H1 (cell line): ENCODE data around the gene MAPK4. TPM values are rescaled to one million over a fixed set of nuclear protein-coding genes. Genes with fewer than 3 reads are reported as not detected.

ENCODE experiments used
- CTCF ChIA-PET: fragments of 300-600 bp; sonication (Branson Sonifier 250); formaldehyde crosslinking; loops from one replicate; lab custom pipeline; 2021; ENCODE audit not compliant: partially characterized antibody; lab: Charles Lee
- POLR2A ChIA-PET: fragments of 300-600 bp; sonication (Branson Sonifier 250); formaldehyde crosslinking; loops from one replicate; lab custom pipeline; 2021; ENCODE audit warnings: inconsistent platforms; ENCODE audit not compliant: partially characterized antibody; lab: Charles Lee
- DNase-seq, 2 experiments: peaks; one replicate each; pipeline versions ENCODE4 v3.0.0 to v3.0.0-alpha.2; 2010 to 2022; ENCODE audit warnings: low spot score in 2 of 2, low read depth in 1 of 2, mixed read lengths in 1 of 2
- FAIRE-seq: peaks from 2 replicates; lab custom pipeline; 2011; peaks lifted over from hg19 to GRCh38; lab: Jason Lieb, UNC
- H2AFZ ChIP-seq: 2 replicates; pipeline ENCODE4 v1.8.1; 2012; ENCODE audit warnings: low read length, inconsistent platforms
- H2AK5ac ChIP-seq: 2 replicates; pipeline ENCODE4 v1.6.1; 2013; ENCODE audit warnings: low read depth, low read length
- H2BK120ac ChIP-seq: replicated peaks from 2 replicates; pipeline ENCODE3; 2013; ENCODE audit warnings: low read depth, low read length, inconsistent platforms
- H2BK12ac ChIP-seq: 2 replicates; pipeline ENCODE4 v1.6.1; 2013; ENCODE audit warnings: low read depth, low read length
- H2BK15ac ChIP-seq: 2 replicates; pipeline ENCODE4 v1.6.1; 2013; ENCODE audit warnings: low read length
- H2BK20ac ChIP-seq: 2 replicates; pipeline ENCODE4 v1.6.1; 2013; ENCODE audit warnings: low read length
- H2BK5ac ChIP-seq: 2 replicates; pipeline ENCODE4 v1.6.1; 2013; ENCODE audit warnings: low read depth, low read length
- H3K14ac ChIP-seq: 2 replicates; pipeline ENCODE4 v1.6.1; 2013; ENCODE audit warnings: inconsistent platforms; ENCODE audit not compliant: insufficient read length
- H3K18ac ChIP-seq: 2 replicates; pipeline ENCODE4 v1.6.1; 2013; ENCODE audit warnings: low read length; ENCODE audit errors: extremely low read depth
- H3K23ac ChIP-seq: 2 replicates; pipeline ENCODE4 v1.6.1; 2013; ENCODE audit warnings: inconsistent platforms; ENCODE audit not compliant: insufficient read length
- H3K23me2 ChIP-seq: 2 replicates; pipeline ENCODE4 v1.6.1; 2013; ENCODE audit warnings: low read depth, low read length
- H3K27ac ChIP-seq: 2 replicates; pipeline ENCODE4 v1.6.1; 2011; ENCODE audit warnings: low read depth, low read length, inconsistent platforms
- H3K27me3 ChIP-seq, 4 experiments: replicated peaks in 1 of 4; 1 replicate in 1 of 4; 2 replicates in 3 of 4; pipeline versions ENCODE4 v1.6.1 to v1.8.1; 2011 to 2013; ENCODE audit warnings: low read length in 3 of 4, mild to moderate bottlenecking in 3 of 4, inconsistent platforms in 2 of 4, mixed read lengths in 2 of 4, moderate library complexity in 1 of 4; ENCODE audit not compliant: control insufficient read depth in 3 of 4, insufficient read depth in 3 of 4; ENCODE audit errors: extremely low read depth in 1 of 4
- H3K36me3 ChIP-seq, 4 experiments: 2 replicates each; pipeline versions ENCODE4 v1.6.1 to v1.8.1; 2011 to 2013; ENCODE audit warnings: mild to moderate bottlenecking in 4 of 4, low read length in 3 of 4, moderate library complexity in 2 of 4, control low read depth in 1 of 4, inconsistent platforms in 1 of 4; ENCODE audit not compliant: insufficient read depth in 4 of 4, control insufficient read depth in 2 of 4
- H3K4ac ChIP-seq: replicated peaks from 2 replicates; pipeline ENCODE3; 2013; ENCODE audit warnings: low read length, low read depth, mixed read lengths, inconsistent platforms; ENCODE audit not compliant: insufficient read length
- H3K4me1 ChIP-seq, 4 experiments: replicated peaks in 1 of 4; 1 replicate in 1 of 4; 2 replicates in 3 of 4; pipeline versions ENCODE4 v1.6.1 to v1.8.1; 2011 to 2013; ENCODE audit warnings: low read length in 3 of 4, inconsistent platforms in 2 of 4, mixed read lengths in 1 of 4; ENCODE audit not compliant: insufficient read depth in 4 of 4, control insufficient read depth in 3 of 4
- H3K4me2 ChIP-seq, 2 experiments: 2 replicates each; pipeline versions ENCODE4 v1.6.1 to v1.8.1; 2011 to 2013; ENCODE audit warnings: low read depth in 2 of 2, low read length in 2 of 2, control low read depth in 1 of 2, inconsistent platforms in 1 of 2, mild to moderate bottlenecking in 1 of 2; ENCODE audit not compliant: insufficient read depth in 1 of 2
- H3K4me3 ChIP-seq, 4 experiments: fragments of 200-600, 300-600 bp in 1 of 4; sonication (generic), shearing (Covaris generic), sonication (Bioruptor Twin) in 1 of 4; 2 replicates each; pipeline versions ENCODE4 v1.5.1 to v1.8.1; 2011 to 2016; ENCODE audit warnings: low read length in 4 of 4, low read depth in 3 of 4, control low read depth in 2 of 4, inconsistent platforms in 2 of 4, mild to moderate bottlenecking in 2 of 4, mixed read lengths in 1 of 4, moderate library complexity in 1 of 4; ENCODE audit not compliant: insufficient read depth in 2 of 4; ENCODE audit errors: extremely low read depth in 1 of 4
- H3K56ac ChIP-seq: replicated peaks from 2 replicates; pipeline ENCODE3; 2013; ENCODE audit warnings: low read depth, mild to moderate bottlenecking, mixed read lengths, low read length, inconsistent platforms; ENCODE audit not compliant: insufficient read length
- H3K79me1 ChIP-seq: 2 replicates; pipeline ENCODE4 v1.6.1; 2013; ENCODE audit warnings: low read depth, low read length, control low read depth
- H3K79me2 ChIP-seq, 2 experiments: 2 replicates each; pipeline versions ENCODE4 v1.6.1 to v1.8.1; 2012 to 2013; ENCODE audit warnings: low read length in 2 of 2, mild to moderate bottlenecking in 2 of 2, inconsistent platforms in 1 of 2; ENCODE audit not compliant: insufficient read depth in 2 of 2, control insufficient read depth in 1 of 2
- H3K9ac ChIP-seq, 4 experiments: replicated peaks in 1 of 4; 1 replicate in 1 of 4; 2 replicates in 3 of 4; pipeline versions ENCODE4 v1.6.1 to v1.8.1; 2011 to 2013; ENCODE audit warnings: low read depth in 3 of 4, low read length in 3 of 4, control low read depth in 2 of 4, mild to moderate bottlenecking in 2 of 4, moderate library complexity in 2 of 4, inconsistent platforms in 1 of 4; ENCODE audit errors: extremely low read depth in 1 of 4
- H3K9me3 ChIP-seq, 2 experiments: 2 replicates each; pipeline versions ENCODE4 v1.6.1 to v1.8.1; 2012 to 2013; ENCODE audit warnings: mild to moderate bottlenecking in 2 of 2, moderate library complexity in 2 of 2, control low read depth in 1 of 2, inconsistent platforms in 1 of 2, low read depth in 1 of 2, low read length in 1 of 2, mixed read lengths in 1 of 2; ENCODE audit not compliant: insufficient read depth in 2 of 2
- H4K20me1 ChIP-seq, 2 experiments: replicated peaks in 1 of 2; 2 replicates each; pipeline versions ENCODE3 to v1.8.1; 2011 to 2013; ENCODE audit warnings: inconsistent platforms in 2 of 2, low read length in 2 of 2, mild to moderate bottlenecking in 1 of 2; ENCODE audit not compliant: insufficient read depth in 2 of 2, control insufficient read depth in 1 of 2
- H4K5ac ChIP-seq: 2 replicates; pipeline ENCODE4 v1.6.1; 2013; ENCODE audit warnings: low read length, low read depth, mixed read lengths, inconsistent platforms; ENCODE audit not compliant: insufficient read length
- H4K8ac ChIP-seq: 2 replicates; pipeline ENCODE4 v1.8.0; 2013; ENCODE audit warnings: mild to moderate bottlenecking, moderate library complexity, low read length, inconsistent platforms; ENCODE audit not compliant: insufficient read depth; ENCODE audit errors: extremely low read depth
- H4K91ac ChIP-seq: replicated peaks from 2 replicates; pipeline ENCODE3; 2013; ENCODE audit warnings: low read length, mixed read lengths, inconsistent platforms; ENCODE audit not compliant: insufficient read length
- CTBP2 ChIP-seq: IDR thresholded peaks from 2 replicates; pipeline ENCODE4 v1.7.0; 2011; ENCODE audit warnings: borderline replicate concordance, mild to moderate bottlenecking, moderate library complexity, mixed read lengths, low read length; ENCODE audit not compliant: insufficient read depth, insufficient read length
- GABPA ChIP-seq: IDR thresholded peaks from 2 replicates; pipeline ENCODE4 v1.6.1; 2011; ENCODE audit warnings: mild to moderate bottlenecking, low read length, moderate library complexity, borderline replicate concordance; ENCODE audit not compliant: insufficient read depth
- HDAC6 ChIP-seq: IDR thresholded peaks from one replicate; pipeline ENCODE4 v1.7.1; 2012; ENCODE audit warnings: low read depth, mild to moderate bottlenecking, inconsistent platforms, low read length, moderate library complexity
- KDM5A ChIP-seq: fragments of 200-600 bp; IDR thresholded peaks from 2 replicates; pipeline ENCODE4 v1.7.1; 2012; ENCODE audit warnings: mild to moderate bottlenecking, low read length, inconsistent platforms, mixed read lengths
- MAFK ChIP-seq: IDR thresholded peaks from 2 replicates; pipeline ENCODE4 v1.6.1; 2012; ENCODE audit warnings: low read depth, mild to moderate bottlenecking, improper control_type of control experiment, low read length
- RXRA ChIP-seq: IDR thresholded peaks from 2 replicates; pipeline ENCODE4 v1.6.1; 2011; ENCODE audit warnings: low read depth, mild to moderate bottlenecking, low read length, moderate library complexity; ENCODE audit not compliant: insufficient read depth
- SIRT6 ChIP-seq: IDR thresholded peaks from one replicate; pipeline ENCODE4 v1.7.1; 2012; ENCODE audit warnings: low read length, inconsistent platforms
- SRF ChIP-seq: IDR thresholded peaks from 2 replicates; pipeline ENCODE4 v1.6.1; 2011; ENCODE audit warnings: mild to moderate bottlenecking, low read depth, low read length, moderate library complexity
- WGBS, 2 experiments: shearing (Covaris generic) in 1 of 2; methylation state at CpG; one replicate each; pipeline versions ENCODE4 v1.1.6 to v1.1.7; 2013 to 2015; ENCODE audit warnings: low lambda C conversion rate in 2 of 2, mixed read lengths in 2 of 2, inconsistent platforms in 1 of 2, low coverage in 1 of 2, missing lambda C conversion rate in 1 of 2; ENCODE audit not compliant: insufficient replicate concordance in 2 of 2, insufficient coverage in 1 of 2, insufficient read length in 1 of 2; ENCODE audit errors: extremely low coverage in 1 of 2, missing lambda C conversion rate in 1 of 2; 5-methylcytosine and 5-hydroxymethylcytosine counted together
- polyA plus RNA-seq, 7 experiments: library from polyadenylated mRNA; depleted of rRNA in 3 of 7; stranded (reverse) in 5 of 7; unstranded in 2 of 7; fragments of >200 nt in 5 of 7; fragments of 200-250 nt in 2 of 7; gene quantifications; 1 replicate in 5 of 7; 2 replicates in 1 of 7; 4 replicates in 1 of 7; pipeline versions ENCODE4 v1.2.1 to v1.2.3, GENCODE V29; 2011 to 2013; ENCODE audit warnings: missing spikeins in 2 of 7, mixed read lengths in 2 of 7
- total RNA-seq: library from RNA; stranded (reverse); fragmentation: NEBNext Ultra II Directional; extraction: Animal tissue kit (Norgen Biotek cat#: 25700); gene quantifications from 2 replicates; pipeline ENCODE4 v1.2.1, GENCODE V29; 2021

Gene MAPK4
- total and polyA plus RNA-seq, 2 of the 8 experiments (the other 6 are each of a cell fraction or from before 2014, with no cell fraction given), result 3.2 to 3.7 TPM

DNA sequence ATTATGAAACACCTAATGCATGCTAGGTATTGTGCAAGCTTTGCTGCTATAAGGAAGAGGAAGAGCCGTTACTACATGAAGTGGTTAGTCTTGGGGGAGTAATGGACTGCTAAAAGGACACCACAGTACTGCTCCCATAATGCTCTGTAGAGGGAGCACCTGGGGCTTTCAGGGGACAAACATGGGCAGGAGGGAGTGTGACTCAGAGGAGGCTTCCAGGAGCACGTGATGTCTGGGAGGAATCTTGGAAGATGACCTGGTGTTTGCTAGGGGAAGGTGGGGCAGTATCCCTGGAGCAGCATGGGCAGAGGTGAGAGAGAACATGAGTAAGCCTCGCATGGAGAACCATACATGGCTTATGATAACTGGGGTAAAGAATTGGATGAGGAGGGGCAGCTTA lies 18.8 kb downstream of the MAPK4 start:
- Histone ChIP-seq H3K27ac (no peak overlapping the region), H2BK120ac (no peak overlapping the region), H2BK12ac (no peak overlapping the region), H3K79me1 (no peaks in the 10 kb centered on the region), H2AK5ac (no peak overlapping the region), H2AFZ (no peak overlapping the region), H3K4me2 (no peak overlapping the region), H3K56ac (no peak overlapping the region), H3K9me3 (no peaks in the 10 kb centered on the region), H3K36me3 (no peaks in the 10 kb centered on the region), H4K20me1 (no peaks in the 10 kb centered on the region), H3K79me2 (no peaks in the 10 kb centered on the region), H3K23ac (no peak overlapping the region), H2BK20ac (no peak overlapping the region), H2BK5ac (no peak overlapping the region), H3K14ac (no peak overlapping the region), H4K8ac (no peak overlapping the region), H3K4me1 (peaks cover 0 to 7% (median 3%) of the 10 kb centered on the region in 4 experiments; a peak in 4 of 7 replicates), H3K4me3 (no peak overlapping the region), H3K18ac (no peak overlapping the region), H2BK15ac (no peak overlapping the region), H3K4ac (no peak overlapping the region), H3K27me3 (peaks cover 0 to 3% (median 0%) of the 10 kb centered on the region in 4 experiments; a peak in 2 of 7 replicates), H3K9ac (no peak overlapping the region), H4K91ac (no peak overlapping the region), H4K5ac (no peak overlapping the region), H3K23me2 (no peaks in the 10 kb centered on the region)
- ChIA-PET CTCF (interaction anchor here (1.1 to 2.9 kb wide), 4 partner anchors 8 to 32 kb away, joined by 5 to 28 read pairs (median 8); no protein-coding TSS in a partner anchor), POLR2A (interaction anchor here (0.6 kb wide), 1 partner anchor 309 kb away, joined by 3 read pairs; no protein-coding TSS in a partner anchor)
- 84% methylated on average over 3 of the region's 3 CpGs; no CpG with 5 or more reads in 1 of the 2 experiments for WGBS, 2 experiments
- DNase-seq (no peak), FAIRE-seq (no peak)
- no peak for TF ChIP-seq KDM5A
- TF ChIP-seq CTBP2, result no peak
- TF ChIP-seq GABPA, result no peak
- TF ChIP-seq SRF, result no peak
- TF ChIP-seq RXRA, result no peak
- TF ChIP-seq HDAC6, result no peak
- no peak for TF ChIP-seq SIRT6
- no peak for TF ChIP-seq MAFK
